Activated CD8-positive, alpha-beta memory T cell treated with anti-CD3 and anti-CD28 coated beads, Interleukin-2, amount 50 U/mL, for 24 hours (primary cell): Measurements from ENCODE around the gene GRK7.
"Not testable (repeated sequence)": the region's sequence is repeated elsewhere in the genome, so short reads cannot be mapped to it uniquely, and the experiment has no call there.

Experiments
- DNase-seq: peaks from one replicate; pipeline ENCODE4 v3.0.0-alpha.2; 2020; ENCODE audit errors: extremely low read depth

GRK7 gene

GRCh38 chr3:141754032-141754431 is 9.2 kb upstream of the GRK7 start:
- no peak for DNase-seq

DNA sequence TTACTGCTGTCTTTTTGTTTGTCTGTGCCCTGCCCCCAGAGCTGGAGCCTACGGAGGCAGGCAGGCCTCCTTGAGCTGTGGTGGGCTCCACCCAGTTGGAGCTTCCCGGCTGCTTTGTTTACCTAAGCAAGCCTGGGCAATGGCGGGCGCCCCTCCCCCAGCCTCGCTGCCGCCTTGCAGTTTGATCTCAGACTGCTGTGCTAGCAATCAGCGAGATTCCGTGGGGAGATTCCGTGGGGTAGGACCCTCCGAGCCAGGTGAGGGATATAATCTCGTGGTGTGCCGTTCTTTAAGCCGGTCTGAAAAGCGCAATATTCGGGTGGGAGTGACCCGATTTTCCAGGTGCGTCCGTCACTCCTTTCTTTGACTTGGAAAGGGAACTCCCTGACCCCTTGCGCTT is 656 bp upstream of the GRK7 start:
- DNase-seq = not testable (repeated sequence)

GRCh38 chr3:141764045-141764444 is 837 bp downstream of the GRK7 start:
- no peak for DNase-seq

DNA sequence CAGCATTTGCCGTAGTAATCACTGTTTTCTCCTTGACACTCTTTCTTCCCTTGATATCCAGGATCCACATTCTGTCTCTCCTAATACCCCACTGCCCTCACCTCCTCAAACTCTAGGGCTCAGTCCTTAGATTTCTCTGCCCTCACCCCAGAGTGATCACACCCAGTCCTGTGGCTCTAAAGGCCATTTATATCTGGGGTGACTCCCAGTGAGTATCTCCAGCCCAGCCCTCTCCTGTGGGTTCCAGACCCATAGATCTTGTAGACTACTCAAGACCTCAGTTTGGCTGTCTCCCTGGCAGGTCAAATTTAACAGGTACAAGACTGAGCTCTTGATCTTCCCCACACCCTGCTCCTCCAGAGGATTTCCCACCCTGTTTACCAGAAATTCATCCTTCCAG is 1.3 kb downstream of the GRK7 start:
- DNase-seq = no peak

GRCh38 chr3:141764986-141765385 is 1.8 kb downstream of the GRK7 start:
- DNase-seq = no peak

- no peak for DNase-seq
Observed at GRCh38 chr3:141767066-141767465, 3.9 kb downstream of the GRK7 start.

DNA sequence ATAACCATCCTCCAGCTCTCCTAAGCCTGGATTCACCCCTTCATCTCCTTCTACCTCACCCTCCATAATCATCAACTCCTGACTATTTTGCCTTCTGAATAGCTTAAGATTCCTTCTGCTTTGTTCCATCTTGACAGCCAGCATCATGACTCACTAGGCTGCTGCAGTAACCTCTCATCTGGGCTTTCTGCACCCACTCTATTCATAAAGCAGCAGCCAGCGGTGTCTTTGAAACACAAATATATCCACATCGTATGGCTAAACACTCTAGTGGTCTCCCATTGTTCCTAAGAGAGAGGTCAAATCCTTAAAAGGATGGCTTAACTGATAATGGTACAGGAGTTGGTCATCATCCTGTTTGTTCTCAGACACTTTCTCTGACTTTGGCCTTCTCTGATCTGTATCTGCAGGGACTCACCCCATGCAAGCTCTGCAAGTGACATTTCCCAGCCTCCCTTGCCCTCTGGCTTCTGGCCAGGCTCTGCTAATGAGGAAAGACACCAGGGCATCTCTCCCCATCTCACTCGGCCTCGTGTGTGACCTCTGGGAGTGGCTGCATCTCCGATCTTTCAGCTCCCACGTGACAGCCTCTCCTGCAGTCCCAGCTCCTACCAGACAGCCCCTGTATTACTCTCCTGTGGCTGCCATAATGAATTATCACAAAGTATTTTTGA is 6.2 kb downstream of the GRK7 start:
- no peak for DNase-seq

- DNase-seq = no peak
Observed at GRCh38 chr3:141773676-141774075, 10.5 kb downstream of the GRK7 start.

- no peak for DNase-seq
Observed at GRCh38 chr3:141776376-141776775, 13.2 kb downstream of the GRK7 start.

DNA sequence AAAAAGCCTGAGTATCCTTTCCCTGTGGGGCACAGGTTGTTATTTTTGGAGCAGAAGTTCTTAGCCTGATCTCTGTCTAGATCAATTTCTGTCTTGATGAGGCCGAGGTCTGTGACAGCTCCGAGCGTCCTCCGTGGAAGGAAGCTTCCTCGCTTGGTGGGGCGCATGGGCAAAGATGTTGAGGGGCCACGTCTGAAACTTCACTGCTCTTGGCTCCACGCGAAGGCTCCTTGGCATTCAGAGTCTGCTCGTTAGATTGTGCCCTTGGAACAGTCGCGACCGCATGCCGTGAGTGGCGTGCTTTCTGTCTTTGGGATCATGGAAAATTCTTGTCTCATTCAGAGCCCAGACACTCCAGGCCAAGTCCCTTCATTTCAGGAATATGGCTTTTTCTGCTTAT is 13.7 kb downstream of the GRK7 start:
- DNase-seq = no peak

- DNase-seq = no peak
Observed at GRCh38 chr3:141777957-141778813, 15.0 kb downstream of the GRK7 start.

- no peak for DNase-seq
Observed at GRCh38 chr3:141779667-141780066, 16.5 kb downstream of the GRK7 start.

GRCh38 chr3:141782386-141782932 is 19.3 kb downstream of the GRK7 start:
- DNase-seq = no peak

- no peak for DNase-seq
Observed at GRCh38 chr3:141783632-141784031, 20.4 kb downstream of the GRK7 start.

- no peak for DNase-seq
Observed at GRCh38 chr3:141784096-141784495, 20.9 kb downstream of the GRK7 start.

DNA sequence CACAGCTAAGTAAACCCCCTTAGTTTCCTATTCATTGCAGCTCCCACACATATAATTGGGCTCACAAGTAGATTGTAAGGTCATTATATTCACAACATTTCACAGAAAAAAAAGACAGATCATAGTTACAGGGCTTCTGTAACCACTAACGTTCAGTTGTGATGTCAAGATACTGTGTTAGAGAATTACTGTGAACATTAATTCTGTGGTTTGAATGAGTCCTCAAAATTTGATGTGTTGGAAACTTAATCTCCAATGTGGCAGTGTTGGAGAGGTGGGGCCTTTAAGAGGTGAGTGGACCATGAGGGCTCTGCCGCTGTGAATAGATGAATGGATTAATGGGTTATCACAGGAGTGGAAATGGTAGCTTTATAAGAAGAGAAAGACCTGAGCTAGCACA is 21.3 kb downstream of the GRK7 start:
- DNase-seq = no peak

GRCh38 chr3:141788149-141788548 is 24.9 kb downstream of the GRK7 start:
- no peak for DNase-seq

DNA sequence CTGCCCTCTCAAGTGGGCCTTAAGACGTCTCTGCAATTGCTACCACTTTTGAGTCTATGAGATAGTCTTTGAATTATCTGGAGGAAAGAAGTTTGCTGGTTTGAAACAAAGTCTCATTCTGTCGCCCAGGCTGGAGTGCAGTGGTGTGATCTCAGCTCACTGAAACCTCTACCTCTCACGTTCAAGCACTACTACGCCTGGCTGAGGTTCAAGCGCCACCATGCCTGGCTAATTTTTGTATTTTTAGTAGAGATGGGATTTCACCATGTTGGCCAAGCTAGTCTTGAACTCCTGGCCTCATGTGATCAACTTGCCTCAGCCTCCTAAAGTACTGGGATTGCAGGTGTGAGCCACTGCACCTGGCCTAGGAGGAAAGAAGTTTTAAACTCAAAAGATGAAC is 25.5 kb downstream of the GRK7 start:
- not testable (repeated sequence) for DNase-seq

DNA sequence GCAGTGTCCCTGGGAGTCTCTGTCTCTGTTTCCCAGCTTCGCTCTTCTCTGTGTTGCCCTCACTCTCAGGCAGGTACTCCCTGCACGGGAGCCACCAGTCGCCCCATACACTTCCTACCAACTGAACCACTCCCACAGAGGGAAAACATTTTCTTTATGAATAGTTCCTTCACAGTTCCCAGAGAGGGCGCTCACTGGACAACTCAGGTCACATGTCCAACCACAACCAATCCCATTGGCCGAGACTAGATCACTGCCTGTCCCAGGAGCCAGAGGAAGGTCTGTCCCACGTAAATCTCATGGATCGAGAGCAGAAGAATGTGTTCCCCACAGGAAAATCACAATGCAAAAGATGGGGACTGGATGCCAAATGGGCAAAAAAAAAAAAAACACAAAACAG is 26.1 kb downstream of the GRK7 start:
- DNase-seq = no peak

DNA sequence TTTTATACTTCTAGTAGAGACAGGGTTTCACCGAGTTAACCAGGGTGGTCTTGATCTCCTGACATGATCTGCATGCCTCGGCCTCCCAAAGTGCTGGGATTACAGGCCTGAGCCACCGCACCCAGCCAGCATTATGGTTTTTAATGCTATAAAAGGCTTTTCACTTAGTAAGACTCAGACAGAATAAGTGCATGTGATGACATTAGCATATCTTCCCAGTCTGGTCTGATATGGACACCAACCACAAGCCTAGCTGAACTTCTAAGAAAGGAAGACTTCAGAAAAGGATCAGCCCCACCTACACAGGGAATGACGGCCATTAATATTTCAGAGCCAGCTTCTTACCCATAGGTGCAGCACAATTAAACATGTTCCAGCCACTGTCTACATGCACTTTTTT is 27.0 kb downstream of the GRK7 start:
- no peak for DNase-seq

GRCh38 chr3:141792495-141792894 is 29.3 kb downstream of the GRK7 start:
- no peak for DNase-seq

DNA sequence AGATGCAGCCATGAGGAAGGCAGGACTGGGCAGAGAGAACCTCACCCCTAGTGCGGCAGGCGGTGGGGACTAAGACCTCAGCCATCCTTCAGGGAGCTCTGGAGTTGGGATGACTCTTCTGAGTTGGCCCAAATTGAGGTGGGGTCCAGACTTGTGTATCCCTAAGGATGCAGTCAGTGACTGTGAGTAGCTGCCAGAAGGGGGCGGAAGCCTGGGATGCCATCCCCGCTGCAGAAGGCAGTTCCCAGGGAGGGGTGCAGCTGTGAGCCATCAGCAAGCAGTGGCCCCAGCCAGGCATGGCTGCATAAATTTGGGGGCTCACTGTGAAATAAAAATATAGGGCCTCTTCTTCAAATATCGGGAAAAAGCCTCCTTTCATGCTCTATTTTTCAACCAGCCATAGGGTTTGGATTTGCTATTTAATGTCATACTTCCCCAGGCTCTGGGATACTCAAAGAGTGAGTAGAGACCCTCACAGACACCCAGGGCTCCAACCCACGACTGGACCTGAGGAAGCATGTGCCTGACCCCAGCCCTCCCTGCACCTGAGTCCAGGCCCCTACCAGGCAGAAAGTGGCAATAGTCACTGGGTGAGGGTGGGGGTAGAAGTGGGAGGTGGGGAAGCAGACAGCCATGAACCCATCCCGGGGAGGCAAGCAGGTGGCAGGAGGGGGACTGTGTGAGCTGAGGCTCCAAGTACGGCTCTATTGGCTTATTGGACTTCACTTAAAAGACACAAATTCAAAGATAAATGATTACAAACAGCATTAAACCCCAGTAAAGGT is 30.5 kb downstream of the GRK7 start:
- no peak for DNase-seq
